Tibial artery (tissue), 4 donors: ENCODE results near the gene LDHAL6A.

ENCODE experiments used
- DNase-seq, 2 donors: peaks; one replicate each; pipeline ENCODE4 v3.0.0-alpha.2; 2019
- H3K27ac ChIP-seq, 2 donors: fragments of 200-600 bp; sonication (generic) in 1 of 2; 1 replicate in 1 of 2; 2 replicates in 1 of 2; pipeline ENCODE4 v1.5.1; 2018 to 2019; ENCODE audit warnings: mild to moderate bottlenecking in 1 of 2
- H3K27me3 ChIP-seq, 2 donors: fragments of 200-600 bp; sonication (generic) in 1 of 2; one replicate each; pipeline versions ENCODE4 v1.5.1 to v1.6.0; 2016 to 2019
- H3K36me3 ChIP-seq, 3 donors: fragments of 200-600 bp; sonication (generic) in 2 of 3; one replicate each; pipeline ENCODE4 v1.5.1; 2016 to 2019; ENCODE audit warnings: mild to moderate bottlenecking in 2 of 3
- H3K4me1 ChIP-seq, 4 donors: fragments of 200-600 bp; sonication (generic) in 2 of 4; 1 replicate in 3 of 4; 2 replicates in 1 of 4; pipeline ENCODE4 v1.5.1; 2016 to 2019
- H3K4me3 ChIP-seq, 2 donors: fragments of 200-600 bp; sonication (generic) in 1 of 2; 1 replicate in 1 of 2; 2 replicates in 1 of 2; pipeline ENCODE4 v1.5.1; 2018 to 2019; ENCODE audit warnings: mild to moderate bottlenecking in 2 of 2
- H3K9me3 ChIP-seq, 3 donors: fragments of 200-600 bp; sonication (generic) in 1 of 3; one replicate each; pipeline ENCODE4 v1.5.1; 2016 to 2019
- CTCF ChIP-seq, 2 experiments: fragments of 200-600 bp in 1 of 2; fragments of 450-650 bp in 1 of 2; IDR thresholded peaks; one replicate each; pipeline ENCODE4 v1.5.1; 2017 to 2019; ENCODE audit warnings: antibody characterized with exemption in 2 of 2, mild to moderate bottlenecking in 1 of 2, moderate library complexity in 1 of 2
- intact Hi-C: fragments of 100-400 bp; cut with DNase I; formaldehyde crosslinking; loops from one replicate; pipeline ENCODE4 v1.15.0; 2023; ENCODE audit warnings: low total_unique reads

LDHAL6A gene

GRCh38 chr11:18459634-18460033 lies 4.0 kb downstream of the LDHAL6A start:
- peaks cover 0 to 9% of the 10 kb centered on the region in 2 donors for H3K27me3 ChIP-seq
- intact Hi-C loops = loop anchor here (10.0 kb wide), 1 partner anchor 1825 kb away; no protein-coding TSS in a partner anchor
- no peak overlapping the region for H3K4me3 ChIP-seq
- no peaks in the 10 kb centered on the region for H3K9me3 ChIP-seq
- DNase-seq = no peak
- no peaks in the 10 kb centered on the region for H3K4me1 ChIP-seq
- no peak for TF ChIP-seq CTCF (IDR thresholded peaks at IDR 0.05)
- no peak overlapping the region for H3K27ac ChIP-seq
- no peaks in the 10 kb centered on the region for H3K36me3 ChIP-seq

GRCh38 chr11:18461909-18462308 lies 6.3 kb downstream of the LDHAL6A start:
- no peak for TF ChIP-seq CTCF (IDR thresholded peaks at IDR 0.05)
- no peak for DNase-seq
- Histone ChIP-seq H3K36me3 (no peaks in the 10 kb centered on the region), H3K27ac (no peak overlapping the region), H3K9me3 (no peaks in the 10 kb centered on the region), H3K4me1 (no peaks in the 10 kb centered on the region), H3K4me3 (no peak overlapping the region), H3K27me3 (no peaks in the 10 kb centered on the region)
- intact Hi-C loops = no loop called here

GRCh38 chr11:18463439-18463838 lies 7.8 kb downstream of the LDHAL6A start:
- no peak overlapping the region for H3K27ac ChIP-seq
- no peak overlapping the region for H3K4me3 ChIP-seq
- no peak for TF ChIP-seq CTCF (IDR thresholded peaks at IDR 0.05)
- no peaks in the 10 kb centered on the region for H3K36me3 ChIP-seq
- H3K9me3 ChIP-seq = no peaks in the 10 kb centered on the region
- DNase-seq = no peak
- H3K27me3 ChIP-seq = no peaks in the 10 kb centered on the region
- no peaks in the 10 kb centered on the region for H3K4me1 ChIP-seq
- intact Hi-C loops = no loop called here

GRCh38 chr11:18466402-18466801 lies 10.7 kb downstream of the LDHAL6A start:
- Histone ChIP-seq H3K9me3 (no peaks in the 10 kb centered on the region), H3K27ac (no peak overlapping the region), H3K36me3 (no peaks in the 10 kb centered on the region), H3K4me3 (no peak overlapping the region), H3K27me3 (no peaks in the 10 kb centered on the region), H3K4me1 (no peaks in the 10 kb centered on the region)
- no peak for DNase-seq
- intact Hi-C loops = no loop called here
- TF ChIP-seq CTCF (IDR thresholded peaks at IDR 0.05) = no peak

- no peaks in the 10 kb centered on the region for H3K4me1 ChIP-seq
- H3K27me3 ChIP-seq = no peaks in the 10 kb centered on the region
- no peak overlapping the region for H3K27ac ChIP-seq
- no peak overlapping the region for H3K4me3 ChIP-seq
- H3K9me3 ChIP-seq = no peaks in the 10 kb centered on the region
- no peaks in the 10 kb centered on the region for H3K36me3 ChIP-seq
- DNase-seq = no peak
- TF ChIP-seq CTCF (IDR thresholded peaks at IDR 0.05) = no peak
- intact Hi-C loops = no loop called here
Measured at GRCh38 chr11:18468059-18468458, 12.4 kb downstream of the LDHAL6A start.

- H3K9me3 ChIP-seq = no peaks in the 10 kb centered on the region
- peaks cover 0 to 3% (median 0%) of the 10 kb centered on the region in 3 donors for H3K36me3 ChIP-seq
- H3K27me3 ChIP-seq = no peaks in the 10 kb centered on the region
- no peak for TF ChIP-seq CTCF (IDR thresholded peaks at IDR 0.05)
- no peaks in the 10 kb centered on the region for H3K4me1 ChIP-seq
- DNase-seq = no peak
- no peak overlapping the region for H3K27ac ChIP-seq
- no peak overlapping the region for H3K4me3 ChIP-seq
- intact Hi-C loops = no loop called here
Measured at GRCh38 chr11:18468961-18469360, 13.3 kb downstream of the LDHAL6A start.
